ENCODE data around the gene TMEM145. TPM values are rescaled to one million over a fixed set of nuclear protein-coding genes. Genes with fewer than 3 reads are reported as not detected.

Gene TMEM145
- total RNA-seq, 4 donors from 2014 or later: not detected

- no peaks in the 10 kb centered on the region for H3K36me3 ChIP-seq
- TF ChIP-seq POLR2AphosphoS5 (IDR thresholded peaks at IDR 0.05): no peak
- TF ChIP-seq POLR2A (IDR thresholded peaks at IDR 0.05; ENCODE audit: low read depth): no peak
- TF ChIP-seq EP300 (IDR thresholded peaks at IDR 0.05): no peak
- no peak for TF ChIP-seq CTCF (IDR thresholded peaks at IDR 0.05)
- no peaks in the 10 kb centered on the region for H3K9me3 ChIP-seq
- no peak for DNase-seq (ENCODE audit: extremely low spot score)
- WGBS: 50% methylated on average over 2 of the region's 21 CpGs
- intact Hi-C loops (cut with DNase I): no loop called here
- peak within 1 kb of the TSS; percentile 60 to 64 (median 62) for H3K4me3 ChIP-seq
- no peaks in the 10 kb centered on the region for H3K27me3 ChIP-seq
- peaks cover 5 to 23% (median 20%) of the 10 kb centered on the region in 4 donors for H3K4me1 ChIP-seq
- peak within 1 kb of the TSS; percentile 48 to 76 (median 72) for H3K27ac ChIP-seq (replicated peaks in 1 of 4)
Observed at GRCh38 chr19:42301646-42302203, 11.4 kb upstream of the TMEM145 start, which contains the start of gene PRR19. TSS of gene PRR19 (plus strand) at chr19:42302132. CDS start at chr19:42309585, 7,453 bp downstream.

- Histone ChIP-seq H3K27me3 (no peaks in the 10 kb centered on the region), H3K4me1 (peaks cover 5 to 23% (median 20%) of the 10 kb centered on the region in 4 donors), H3K4me3 (peak overlapping the region; percentile 60 to 64 (median 62)), H3K9me3 (no peaks in the 10 kb centered on the region), H3K27ac (replicated peaks in 1 of 4) (peak overlapping the region in 3 of 4 donors; percentile 48 to 76 (median 73)), H3K36me3 (no peaks in the 10 kb centered on the region)
- TF ChIP-seq POLR2AphosphoS5 (IDR thresholded peaks at IDR 0.05) (no peak), POLR2A (IDR thresholded peaks at IDR 0.05; ENCODE audit: low read depth) (no peak), CTCF (IDR thresholded peaks at IDR 0.05) (no peak), EP300 (IDR thresholded peaks at IDR 0.05) (no peak)
- DNase-seq (ENCODE audit: extremely low spot score): no peak
- 66% methylated on average over 11 of the region's 11 CpGs for WGBS
- intact Hi-C loops (cut with DNase I): no loop called here
Observed at GRCh38 chr19:42303101-42303464, 10.0 kb upstream of the TMEM145 start.

GRCh38 chr19:42303876-42304275, 9.2 kb upstream of the TMEM145 start:
- Histone ChIP-seq H3K9me3 (no peaks in the 10 kb centered on the region), H3K4me1 (peaks cover 5 to 23% (median 20%) of the 10 kb centered on the region in 4 donors), H3K27ac (replicated peaks in 1 of 4) (no peak overlapping the region), H3K4me3 (no peak overlapping the region), H3K27me3 (no peaks in the 10 kb centered on the region), H3K36me3 (no peaks in the 10 kb centered on the region)
- no peak for DNase-seq (ENCODE audit: extremely low spot score)
- intact Hi-C loops (cut with DNase I): no loop called here
- WGBS: 91% methylated on average over 8 of the region's 8 CpGs
- no peak for TF ChIP-seq POLR2AphosphoS5 (IDR thresholded peaks at IDR 0.05)
- TF ChIP-seq EP300 (IDR thresholded peaks at IDR 0.05): no peak
- TF ChIP-seq CTCF (IDR thresholded peaks at IDR 0.05): no peak
- no peak for TF ChIP-seq POLR2A (IDR thresholded peaks at IDR 0.05; ENCODE audit: low read depth)

- H3K4me3 ChIP-seq: no peak overlapping the region
- DNase-seq (ENCODE audit: extremely low spot score): no peak
- H3K27me3 ChIP-seq: peaks cover 0 to 17% (median 0%) of the 10 kb centered on the region in 4 donors
- 85% methylated on average over 15 of the region's 22 CpGs for WGBS
- H3K27ac ChIP-seq (replicated peaks in 1 of 4): no peak overlapping the region
- H3K9me3 ChIP-seq: no peaks in the 10 kb centered on the region
- H3K4me1 ChIP-seq: peaks cover 5 to 19% (median 18%) of the 10 kb centered on the region in 4 donors
- TF ChIP-seq POLR2A (IDR thresholded peaks at IDR 0.05; ENCODE audit: low read depth) (no peak), EP300 (IDR thresholded peaks at IDR 0.05) (no peak), POLR2AphosphoS5 (IDR thresholded peaks at IDR 0.05) (no peak), CTCF (IDR thresholded peaks at IDR 0.05) (no peak)
- no peaks in the 10 kb centered on the region for H3K36me3 ChIP-seq
- intact Hi-C loops (cut with DNase I): no loop called here
Observed at GRCh38 chr19:42306646-42307045, 6.5 kb upstream of the TMEM145 start.

- peaks cover 12 to 18% (median 15%) of the 10 kb centered on the region in 4 donors for H3K4me1 ChIP-seq
- no peaks in the 10 kb centered on the region for H3K9me3 ChIP-seq
- H3K27ac ChIP-seq (replicated peaks in 1 of 4): no peak overlapping the region
- no peaks in the 10 kb centered on the region for H3K36me3 ChIP-seq
- intact Hi-C loops (cut with DNase I): no loop called here
- WGBS: 94% methylated on average over 5 of the region's 14 CpGs
- no peak overlapping the region for H3K4me3 ChIP-seq
- no peak for DNase-seq (ENCODE audit: extremely low spot score)
- H3K27me3 ChIP-seq: peaks cover 0 to 42% (median 9%) of the 10 kb centered on the region in 4 donors
- no peak for TF ChIP-seq POLR2AphosphoS5 (IDR thresholded peaks at IDR 0.05)
- no peak for TF ChIP-seq EP300 (IDR thresholded peaks at IDR 0.05)
- TF ChIP-seq CTCF (IDR thresholded peaks at IDR 0.05): no peak
- TF ChIP-seq POLR2A (IDR thresholded peaks at IDR 0.05; ENCODE audit: low read depth): no peak
Observed at GRCh38 chr19:42309686-42310085, 3.4 kb upstream of the TMEM145 start.

All from esophagus muscularis mucosa (tissue), 4 donors.